ENCODE results near the gene ANAPC10. TPM values are rescaled to one million over a fixed set of nuclear protein-coding genes. Genes with fewer than 3 reads are reported as not detected.
"Not testable (repeated sequence)": the region's sequence is repeated elsewhere in the genome, so short reads cannot be mapped to it uniquely, and the experiment has no call there.

The ANAPC10 gene
- total RNA-seq, 3 donors from 2014 or later: 17.8 to 22.3 (median 19.5) TPM

GRCh38 chr4:145010315-145010714, 87.7 kb downstream of the ANAPC10 start:
- H3K4me3 Mint-ChIP-seq; ATAC-seq; DNase-seq; H3K9me3 Mint-ChIP-seq; H3K27me3 Mint-ChIP-seq (ENCODE audit: low read depth): not testable (repeated sequence)
- peaks cover 18% of the 10 kb centered on the region for H3K4me1 Mint-ChIP-seq (ENCODE audit: low read depth)
- peaks cover 28% of the 10 kb centered on the region for H3K36me3 Mint-ChIP-seq (ENCODE audit: insufficient read depth)

GRCh38 chr4:145003675-145004074, 94.3 kb downstream of the ANAPC10 start:
- H3K9me3 Mint-ChIP-seq: peaks cover 21% of the 10 kb centered on the region
- ATAC-seq: no peak
- no peaks in the 10 kb centered on the region for H3K27me3 Mint-ChIP-seq (ENCODE audit: low read depth)
- peaks cover 3% of the 10 kb centered on the region for H3K4me1 Mint-ChIP-seq (ENCODE audit: low read depth)
- H3K36me3 Mint-ChIP-seq (ENCODE audit: insufficient read depth): peaks cover 47% of the 10 kb centered on the region
- H3K4me3 Mint-ChIP-seq: no peak overlapping the region
- DNase-seq: no peak

GRCh38 chr4:145001635-145002034, 96.4 kb downstream of the ANAPC10 start:
- DNase-seq: no peak
- ATAC-seq: no peak
- peaks cover 5% of the 10 kb centered on the region for H3K4me1 Mint-ChIP-seq (ENCODE audit: low read depth)
- H3K9me3 Mint-ChIP-seq: peaks cover 31% of the 10 kb centered on the region
- H3K36me3 Mint-ChIP-seq (ENCODE audit: insufficient read depth): peaks cover 58% of the 10 kb centered on the region
- H3K4me3 Mint-ChIP-seq: no peak overlapping the region
- H3K27me3 Mint-ChIP-seq (ENCODE audit: low read depth): no peaks in the 10 kb centered on the region

DNA sequence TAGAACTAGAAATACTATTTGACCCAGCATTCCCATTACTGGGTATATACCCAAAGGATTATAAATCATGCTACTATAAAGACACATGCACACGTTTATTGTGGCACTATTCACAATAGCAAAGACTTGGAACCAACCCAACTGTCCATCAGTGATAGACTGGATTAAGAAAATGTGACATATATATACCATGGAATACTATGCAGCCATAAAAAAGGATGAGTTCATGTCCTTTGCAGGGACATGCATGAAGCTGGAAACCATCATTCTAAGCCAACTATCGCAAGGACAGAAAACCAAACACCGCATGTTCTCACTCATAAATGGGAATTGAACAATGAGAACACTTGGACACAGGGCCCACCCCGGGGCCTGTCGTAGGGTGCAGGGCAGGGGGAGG, 97.3 kb downstream of the ANAPC10 start:
- H3K9me3 Mint-ChIP-seq: peaks cover 34% of the 10 kb centered on the region

DNA sequence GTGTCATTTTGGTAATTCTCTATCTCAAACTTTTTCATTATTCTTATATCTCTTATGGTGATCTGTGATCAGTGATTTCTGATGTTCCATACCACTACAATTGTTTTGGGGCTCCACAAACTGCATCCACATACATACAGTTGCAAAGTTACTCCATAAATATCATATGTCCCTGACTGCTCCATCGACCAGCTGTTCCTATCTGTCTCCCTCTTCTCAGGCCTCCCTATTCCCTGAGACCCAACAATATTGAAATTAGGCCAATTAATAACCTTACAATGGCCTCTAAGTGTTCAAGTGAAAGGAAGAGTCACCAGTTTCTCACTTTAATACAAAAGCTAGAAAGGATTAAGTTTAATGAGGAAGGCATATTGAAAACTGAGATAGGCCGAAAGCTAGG, 108.7 kb downstream of the ANAPC10 start:
- no peak overlapping the region for H3K4me3 Mint-ChIP-seq
- H3K4me1 Mint-ChIP-seq (ENCODE audit: low read depth): no peaks in the 10 kb centered on the region

More for the DNA sequence above, 97.3 kb downstream of the ANAPC10 start:
- not testable (repeated sequence) for H3K4me3 Mint-ChIP-seq; ATAC-seq; H3K4me1 Mint-ChIP-seq (ENCODE audit: low read depth); H3K27me3 Mint-ChIP-seq (ENCODE audit: low read depth); DNase-seq
- peaks cover 62% of the 10 kb centered on the region for H3K36me3 Mint-ChIP-seq (ENCODE audit: insufficient read depth)

GRCh38 chr4:144985531-144985930, 112.5 kb downstream of the ANAPC10 start:
- Mint-ChIP-seq H3K36me3 (ENCODE audit: insufficient read depth) (no peaks in the 10 kb centered on the region), H3K27me3 (ENCODE audit: low read depth) (no peaks in the 10 kb centered on the region), H3K4me1 (ENCODE audit: low read depth) (no peaks in the 10 kb centered on the region), H3K9me3 (peaks cover 5% of the 10 kb centered on the region), H3K4me3 (no peak overlapping the region)
- no peak for DNase-seq
- ATAC-seq: no peak

More for the DNA sequence above, 108.7 kb downstream of the ANAPC10 start:
- DNase-seq (no peak), ATAC-seq (no peak)
- H3K27me3 Mint-ChIP-seq (ENCODE audit: low read depth): no peaks in the 10 kb centered on the region
- H3K36me3 Mint-ChIP-seq (ENCODE audit: insufficient read depth): peaks cover 10% of the 10 kb centered on the region
- H3K9me3 Mint-ChIP-seq: peaks cover 4% of the 10 kb centered on the region

DNA sequence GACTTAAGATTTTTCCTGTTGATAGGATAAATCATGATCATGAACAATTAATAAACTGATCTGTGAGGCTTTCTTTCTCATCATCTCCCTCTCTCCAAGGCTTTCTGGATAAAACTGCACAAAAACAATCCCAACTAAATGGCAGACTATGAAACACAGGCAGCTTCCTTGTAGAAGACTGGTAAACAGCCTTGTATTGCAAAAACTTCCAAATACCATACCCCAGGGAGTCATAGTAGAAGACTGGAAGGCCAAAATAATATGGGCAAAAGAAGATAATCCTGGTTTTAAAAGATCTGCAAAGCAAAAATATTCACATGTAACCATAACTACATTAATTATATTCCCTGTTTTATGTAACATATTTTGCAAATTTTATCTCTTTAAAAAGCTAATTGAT, 113.0 kb downstream of the ANAPC10 start:
- Mint-ChIP-seq H3K4me1 (ENCODE audit: low read depth) (no peaks in the 10 kb centered on the region), H3K4me3 (no peak overlapping the region), H3K9me3 (peaks cover 9% of the 10 kb centered on the region), H3K27me3 (ENCODE audit: low read depth) (no peaks in the 10 kb centered on the region), H3K36me3 (ENCODE audit: insufficient read depth) (no peaks in the 10 kb centered on the region)
- DNase-seq (no peak), ATAC-seq (no peak)

DNA sequence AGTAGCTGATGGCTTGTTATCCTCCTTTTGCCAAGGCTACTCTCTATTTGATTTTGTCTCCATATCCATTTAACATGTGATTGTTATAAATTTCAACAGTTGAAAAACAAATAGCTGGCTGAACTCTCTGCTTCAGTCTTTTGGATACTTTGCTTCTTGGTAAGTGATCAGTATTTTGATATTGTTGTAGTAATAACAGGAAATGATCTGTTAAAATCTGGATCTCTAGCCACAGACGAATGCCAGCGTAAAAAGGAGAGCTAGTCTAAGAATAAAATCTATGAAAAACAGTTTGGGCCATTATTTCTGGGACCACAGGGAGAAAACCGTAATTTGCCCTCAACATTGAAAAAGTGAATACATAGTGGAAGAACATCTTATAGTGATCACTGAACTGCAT, 113.8 kb downstream of the ANAPC10 start:
- DNase-seq: no peak
- Mint-ChIP-seq H3K36me3 (ENCODE audit: insufficient read depth) (no peaks in the 10 kb centered on the region), H3K4me3 (no peak overlapping the region), H3K9me3 (peaks cover 14% of the 10 kb centered on the region), H3K4me1 (ENCODE audit: low read depth) (no peaks in the 10 kb centered on the region), H3K27me3 (ENCODE audit: low read depth) (no peaks in the 10 kb centered on the region)
- ATAC-seq: no peak

- DNase-seq (no peak), ATAC-seq (no peak)
- Mint-ChIP-seq H3K9me3 (peaks cover 17% of the 10 kb centered on the region), H3K36me3 (ENCODE audit: insufficient read depth) (no peaks in the 10 kb centered on the region), H3K4me1 (ENCODE audit: low read depth) (no peaks in the 10 kb centered on the region), H3K27me3 (ENCODE audit: low read depth) (no peaks in the 10 kb centered on the region), H3K4me3 (no peak overlapping the region)
These were observed 122.3 kb downstream of the ANAPC10 start for GRCh38 chr4:144975718-144976117.

GRCh38 chr4:144970597-144970996, 127.4 kb downstream of the ANAPC10 start:
- no peaks in the 10 kb centered on the region for H3K4me1 Mint-ChIP-seq (ENCODE audit: low read depth)
- H3K27me3 Mint-ChIP-seq (ENCODE audit: low read depth): peaks cover 3% of the 10 kb centered on the region
- DNase-seq (no peak), ATAC-seq (no peak)
- H3K4me3 Mint-ChIP-seq: no peak overlapping the region
- no peaks in the 10 kb centered on the region for H3K36me3 Mint-ChIP-seq (ENCODE audit: insufficient read depth)
- H3K9me3 Mint-ChIP-seq: peaks cover 4% of the 10 kb centered on the region

GRCh38 chr4:144969821-144970220, 128.2 kb downstream of the ANAPC10 start:
- peaks cover 1% of the 10 kb centered on the region for H3K9me3 Mint-ChIP-seq
- H3K4me1 Mint-ChIP-seq (ENCODE audit: low read depth): no peaks in the 10 kb centered on the region
- H3K27me3 Mint-ChIP-seq (ENCODE audit: low read depth): peaks cover 3% of the 10 kb centered on the region

DNA sequence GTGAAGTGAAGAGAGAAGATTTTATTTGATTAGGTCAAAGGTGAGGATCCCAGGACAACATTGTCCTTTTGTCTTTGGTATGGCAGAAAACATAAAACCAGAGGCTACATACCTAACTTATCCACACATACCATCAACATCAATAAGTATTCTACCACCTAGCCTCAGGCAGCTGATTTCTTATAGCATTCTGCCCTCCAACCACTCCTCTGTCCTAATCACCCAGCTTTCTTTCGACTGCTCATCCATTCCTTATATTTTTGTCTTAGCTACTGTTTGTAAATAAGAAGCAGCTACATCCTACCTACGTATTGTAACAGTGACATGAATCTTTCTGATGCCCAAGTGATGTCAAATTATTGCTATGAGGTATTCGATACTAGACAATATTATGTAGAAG, 129.4 kb downstream of the ANAPC10 start:
- DNase-seq (no peak), ATAC-seq (no peak)
- H3K36me3 Mint-ChIP-seq (ENCODE audit: insufficient read depth): no peaks in the 10 kb centered on the region
- no peaks in the 10 kb centered on the region for H3K9me3 Mint-ChIP-seq
- no peak overlapping the region for H3K4me3 Mint-ChIP-seq
- H3K27me3 Mint-ChIP-seq (ENCODE audit: low read depth): peaks cover 3% of the 10 kb centered on the region
- no peaks in the 10 kb centered on the region for H3K4me1 Mint-ChIP-seq (ENCODE audit: low read depth)

More at GRCh38 chr4:144969821-144970220, 128.2 kb downstream of the ANAPC10 start:
- DNase-seq: no peak
- ATAC-seq: no peak
- Mint-ChIP-seq H3K36me3 (ENCODE audit: insufficient read depth) (no peaks in the 10 kb centered on the region), H3K4me3 (no peak overlapping the region)

- Mint-ChIP-seq H3K9me3 (no peaks in the 10 kb centered on the region), H3K4me1 (ENCODE audit: low read depth) (no peaks in the 10 kb centered on the region), H3K36me3 (ENCODE audit: insufficient read depth) (no peaks in the 10 kb centered on the region), H3K4me3 (no peak overlapping the region), H3K27me3 (ENCODE audit: low read depth) (peaks cover 3% of the 10 kb centered on the region)
- ATAC-seq: no peak
- no peak for DNase-seq
These were observed 130.8 kb downstream of the ANAPC10 start for GRCh38 chr4:144967161-144967560.

DNA sequence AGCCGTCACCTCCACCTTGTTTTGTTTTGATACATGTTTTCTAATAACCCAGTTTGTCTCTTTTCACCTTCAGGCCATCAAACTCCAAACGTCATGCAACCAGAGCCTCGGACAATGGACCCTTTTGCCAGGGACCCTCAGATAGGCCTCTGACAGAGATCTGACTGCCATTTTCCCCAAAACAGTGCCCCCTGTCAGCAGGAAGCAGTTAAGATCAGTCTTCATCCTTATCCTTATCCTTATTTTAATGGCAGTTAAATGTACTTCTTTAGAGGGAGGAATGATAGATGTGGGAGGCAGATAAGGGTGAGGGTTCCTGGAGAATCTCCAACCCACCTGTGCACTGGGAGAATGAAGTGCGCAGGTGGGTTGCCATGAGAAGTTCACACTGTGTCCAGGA, 135.7 kb downstream of the ANAPC10 start:
- DNase-seq (no peak), ATAC-seq (no peak)
- Mint-ChIP-seq H3K4me1 (ENCODE audit: low read depth) (no peaks in the 10 kb centered on the region), H3K4me3 (no peak overlapping the region), H3K9me3 (peaks cover 14% of the 10 kb centered on the region), H3K36me3 (ENCODE audit: insufficient read depth) (peaks cover 2% of the 10 kb centered on the region), H3K27me3 (ENCODE audit: low read depth) (peaks cover 3% of the 10 kb centered on the region)

- no peak overlapping the region for H3K4me3 Mint-ChIP-seq
- no peaks in the 10 kb centered on the region for H3K4me1 Mint-ChIP-seq (ENCODE audit: low read depth)
- H3K9me3 Mint-ChIP-seq: peaks cover 45% of the 10 kb centered on the region
- DNase-seq (no peak), ATAC-seq (no peak)
- no peaks in the 10 kb centered on the region for H3K27me3 Mint-ChIP-seq (ENCODE audit: low read depth)
- H3K36me3 Mint-ChIP-seq (ENCODE audit: insufficient read depth): peaks cover 2% of the 10 kb centered on the region
These were observed 142.9 kb downstream of the ANAPC10 start for GRCh38 chr4:144955104-144955503.

DNA sequence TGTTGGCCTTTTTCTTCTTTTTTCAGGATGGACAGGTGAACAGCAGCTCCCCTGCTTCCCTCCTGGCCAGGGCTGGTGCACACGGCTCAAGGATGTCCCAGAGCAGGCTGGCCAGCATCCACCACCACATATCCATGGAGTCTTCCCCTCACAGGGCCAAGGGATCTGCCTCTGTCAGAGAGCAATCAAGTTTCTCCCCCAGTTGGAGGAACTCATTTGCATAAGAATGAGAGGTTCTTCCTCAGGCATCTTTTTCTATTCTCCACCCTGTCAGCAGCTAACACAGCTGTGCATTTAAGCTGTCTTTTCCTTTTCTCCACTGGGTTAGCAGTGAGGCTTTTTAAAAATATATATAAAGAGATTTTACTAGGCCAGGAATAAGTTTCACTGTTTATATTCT, 143.8 kb downstream of the ANAPC10 start:
- Mint-ChIP-seq H3K4me3 (no peak overlapping the region), H3K36me3 (ENCODE audit: insufficient read depth) (no peaks in the 10 kb centered on the region), H3K27me3 (ENCODE audit: low read depth) (no peaks in the 10 kb centered on the region), H3K9me3 (peaks cover 36% of the 10 kb centered on the region), H3K4me1 (ENCODE audit: low read depth) (no peaks in the 10 kb centered on the region)
- no peak for DNase-seq
- no peak for ATAC-seq
